Gastrocnemius medialis (tissue), 4 donors: Measurements from ENCODE around the gene PSMD5.

ENCODE experiments used
- CTCF ChIP-seq, 5 experiments: fragments of 450-650 bp in 3 of 5; fragments of 200-600 bp in 2 of 5; sonication (generic) in 2 of 5; IDR thresholded peaks in 4 of 5; conservative IDR thresholded peaks in 1 of 5; 1 replicate in 4 of 5; 2 replicates in 1 of 5; pipeline ENCODE4 v1.5.1; 2016 to 2019; ENCODE audit warnings: antibody characterized with exemption in 5 of 5, mild to moderate bottlenecking in 3 of 5, moderate library complexity in 3 of 5
- POLR2A ChIP-seq, 2 donors: fragments of 450-650 bp; IDR thresholded peaks; one replicate each; pipeline ENCODE4 v1.6.1; 2017; ENCODE audit warnings: antibody characterized with exemption in 2 of 2, mild to moderate bottlenecking in 2 of 2, moderate library complexity in 2 of 2

GRCh38 chr9:120890320-120891244, 47.9 kb upstream of the PSMD5 start:
- TF ChIP-seq CTCF (IDR thresholded peaks at IDR 0.05 in 4 of 5, conservative IDR thresholded peaks at IDR 0.05 in 1 of 5) = no peak
- TF ChIP-seq POLR2A (IDR thresholded peaks at IDR 0.05) = no peak
